ENCODE results near the gene CHRM3.

CHRM3 gene

GRCh38 chr1:239421811-239422210 lies 35.4 kb downstream of the CHRM3 start:
- POLR2A ChIA-PET = no interaction called here
- peak; percentile 13; the same call in 1 of the 2 replicates for TF ChIP-seq PKNOX1 (IDR thresholded peaks at IDR 0.05)
- no peak for TF ChIP-seq LEF1 (IDR thresholded peaks at IDR 0.05; ENCODE audit: borderline replicate concordance)
- CTCF ChIA-PET = no interaction called here
- DNase-seq (ENCODE audit: extremely low spot score) = no peak

- ChIA-PET POLR2A (no interaction called here), CTCF (no interaction called here)
- no peak for TF ChIP-seq FOXA1 (IDR thresholded peaks at IDR 0.05)
- TF ChIP-seq PKNOX1 (IDR thresholded peaks at IDR 0.05) = no peak
- no peak for TF ChIP-seq CTBP1 (IDR thresholded peaks at IDR 0.05; ENCODE audit: borderline replicate concordance)
- TF ChIP-seq SUZ12 (IDR thresholded peaks at IDR 0.05) = no peak
- TF ChIP-seq TARDBP (IDR thresholded peaks at IDR 0.05) = no peak
- no peak for DNase-seq (ENCODE audit: extremely low spot score)
Measured at GRCh38 chr1:239422818-239423217, 36.5 kb downstream of the CHRM3 start.

- no peak for DNase-seq (ENCODE audit: extremely low spot score)
- CTCF ChIA-PET = no interaction called here
- TF ChIP-seq HDGF (IDR thresholded peaks at IDR 0.05; ENCODE audit: borderline replicate concordance) = no peak
- no peak for TF ChIP-seq ELF4 (IDR thresholded peaks at IDR 0.05)
- TF ChIP-seq FOXM1 (IDR thresholded peaks at IDR 0.05; ENCODE audit: borderline replicate concordance) = no peak
- TF ChIP-seq PKNOX1 (IDR thresholded peaks at IDR 0.05) = no peak
- no peak for TF ChIP-seq L3MBTL2 (conservative IDR thresholded peaks at IDR 0.05)
- POLR2A ChIA-PET = no interaction called here
Measured at GRCh38 chr1:239426821-239427475, 40.6 kb downstream of the CHRM3 start.

- DNase-seq (ENCODE audit: extremely low spot score) = no peak
- POLR2A ChIA-PET = no interaction called here
- no peak for TF ChIP-seq FOXA1 (IDR thresholded peaks at IDR 0.05)
- no peak for TF ChIP-seq ARNT (IDR thresholded peaks at IDR 0.05)
- TF ChIP-seq HDGF (IDR thresholded peaks at IDR 0.05; ENCODE audit: borderline replicate concordance) = no peak
- no peak for TF ChIP-seq CTBP1 (IDR thresholded peaks at IDR 0.05; ENCODE audit: borderline replicate concordance)
- TF ChIP-seq L3MBTL2 (conservative IDR thresholded peaks at IDR 0.05) = no peak
- TF ChIP-seq ZNF384 (IDR thresholded peaks at IDR 0.05) = no peak
- no peak for TF ChIP-seq TARDBP (IDR thresholded peaks at IDR 0.05)
- TF ChIP-seq FOXM1 (IDR thresholded peaks at IDR 0.05; ENCODE audit: borderline replicate concordance) = no peak
- TF ChIP-seq SP1 (IDR thresholded peaks at IDR 0.05) = no peak
- TF ChIP-seq FOXK2 (IDR thresholded peaks at IDR 0.05) = no peak
- CTCF ChIA-PET = no interaction called here
Measured at GRCh38 chr1:239427712-239428111, 41.3 kb downstream of the CHRM3 start.

GRCh38 chr1:239428120-239428710 lies 41.8 kb downstream of the CHRM3 start:
- DNase-seq (ENCODE audit: extremely low spot score) = no peak
- TF ChIP-seq SUZ12 (IDR thresholded peaks at IDR 0.05) (no peak), FOXM1 (IDR thresholded peaks at IDR 0.05; ENCODE audit: borderline replicate concordance) (no peak), FOXA1 (IDR thresholded peaks at IDR 0.05) (no peak), ZNF384 (IDR thresholded peaks at IDR 0.05) (no peak), CTBP1 (IDR thresholded peaks at IDR 0.05; ENCODE audit: borderline replicate concordance) (no peak), BHLHE40 (IDR thresholded peaks at IDR 0.05; ENCODE audit: borderline replicate concordance) (no peak), ARNT (IDR thresholded peaks at IDR 0.05) (no peak), SP1 (IDR thresholded peaks at IDR 0.05) (no peak), NFRKB (IDR thresholded peaks at IDR 0.05) (no peak), FOXK2 (IDR thresholded peaks at IDR 0.05) (no peak), PKNOX1 (IDR thresholded peaks at IDR 0.05) (no peak), L3MBTL2 (conservative IDR thresholded peaks at IDR 0.05) (no peak), HDGF (IDR thresholded peaks at IDR 0.05; ENCODE audit: borderline replicate concordance) (no peak)
- POLR2A ChIA-PET = no interaction called here
- CTCF ChIA-PET = no interaction called here

GRCh38 chr1:239429163-239429562 lies 42.8 kb downstream of the CHRM3 start:
- TF ChIP-seq NFRKB (IDR thresholded peaks at IDR 0.05) (no peak), ARNT (IDR thresholded peaks at IDR 0.05) (no peak), HDGF (IDR thresholded peaks at IDR 0.05; ENCODE audit: borderline replicate concordance) (no peak), SUZ12 (IDR thresholded peaks at IDR 0.05) (no peak), CTBP1 (IDR thresholded peaks at IDR 0.05; ENCODE audit: borderline replicate concordance) (no peak), SP1 (IDR thresholded peaks at IDR 0.05) (no peak), L3MBTL2 (conservative IDR thresholded peaks at IDR 0.05) (no peak), FOXM1 (IDR thresholded peaks at IDR 0.05; ENCODE audit: borderline replicate concordance) (no peak), ELF4 (IDR thresholded peaks at IDR 0.05) (no peak), BHLHE40 (IDR thresholded peaks at IDR 0.05; ENCODE audit: borderline replicate concordance) (no peak), FOXA1 (IDR thresholded peaks at IDR 0.05) (no peak), LEF1 (IDR thresholded peaks at IDR 0.05; ENCODE audit: borderline replicate concordance) (no peak), ZNF384 (IDR thresholded peaks at IDR 0.05) (no peak), TARDBP (IDR thresholded peaks at IDR 0.05) (no peak), PKNOX1 (IDR thresholded peaks at IDR 0.05) (no peak)
- POLR2A ChIA-PET = no interaction called here
- CTCF ChIA-PET = no interaction called here
- DNase-seq (ENCODE audit: extremely low spot score) = no peak

Measured in HEK293T (cell line).